Activated naive CD4-positive, alpha-beta T cell treated with anti-CD3 and anti-CD28 coated beads for 36 hours (primary cell): ENCODE data around the gene NEK10. TPM values are rescaled to one million over a fixed set of nuclear protein-coding genes. Genes with fewer than 3 reads are reported as not detected.

Experiments
- CTCF ChIA-PET: fragments of 350-600 bp; sonication (Branson Sonifier 250); formaldehyde crosslinking; loops from one replicate; lab custom pipeline; 2021; ENCODE audit warnings: antibody characterized with exemption; lab: Charles Lee
- DNase-seq: peaks from one replicate; pipeline ENCODE4 v3.0.0-alpha.2; 2020
- H3K27ac Mint-ChIP-seq: one replicate; pipeline ENCODE4 v1.8.0; 2021; ENCODE audit warnings: mild to moderate bottlenecking, mixed read lengths
- H3K27me3 Mint-ChIP-seq: one replicate; pipeline ENCODE4 v1.8.0; 2021; ENCODE audit warnings: low read depth, mixed read lengths
- H3K36me3 Mint-ChIP-seq: one replicate; pipeline ENCODE4 v1.8.0; 2021; ENCODE audit warnings: low read depth, mixed read lengths
- H3K4me1 Mint-ChIP-seq: one replicate; pipeline ENCODE4 v1.8.0; 2021; ENCODE audit warnings: low read depth, mixed read lengths
- H3K4me3 Mint-ChIP-seq: one replicate; pipeline ENCODE4 v1.8.0; 2021; ENCODE audit warnings: mild to moderate bottlenecking, moderate library complexity, mixed read lengths
- H3K9me3 Mint-ChIP-seq: one replicate; pipeline ENCODE4 v1.8.0; 2021; ENCODE audit warnings: mixed read lengths
- intact Hi-C: fragments of 100-400 bp; cut with micrococcal nuclease; formaldehyde crosslinking; loops from one replicate; pipeline ENCODE4 v1.15.1; 2023
- total RNA-seq, 2 experiments: library from RNA; stranded (reverse); gene quantifications; one replicate each; pipeline ENCODE4 v1.2.3, GENCODE V29; 2021

Gene NEK10
- total RNA-seq, 2 experiments from 2014 or later = 0.07 to 0.26 TPM

- no peaks in the 10 kb centered on the region for H3K27me3 Mint-ChIP-seq
- H3K36me3 Mint-ChIP-seq = no peaks in the 10 kb centered on the region
- DNase-seq = no peak
- no peak overlapping the region for H3K27ac Mint-ChIP-seq
- H3K4me3 Mint-ChIP-seq = no peak overlapping the region
- intact Hi-C loops = no loop called here
- H3K4me1 Mint-ChIP-seq = no peaks in the 10 kb centered on the region
- H3K9me3 Mint-ChIP-seq = no peaks in the 10 kb centered on the region
- CTCF ChIA-PET = no interaction called here
Measured at GRCh38 chr3:27174530-27174929, 194.7 kb downstream of the NEK10 start.

DNA sequence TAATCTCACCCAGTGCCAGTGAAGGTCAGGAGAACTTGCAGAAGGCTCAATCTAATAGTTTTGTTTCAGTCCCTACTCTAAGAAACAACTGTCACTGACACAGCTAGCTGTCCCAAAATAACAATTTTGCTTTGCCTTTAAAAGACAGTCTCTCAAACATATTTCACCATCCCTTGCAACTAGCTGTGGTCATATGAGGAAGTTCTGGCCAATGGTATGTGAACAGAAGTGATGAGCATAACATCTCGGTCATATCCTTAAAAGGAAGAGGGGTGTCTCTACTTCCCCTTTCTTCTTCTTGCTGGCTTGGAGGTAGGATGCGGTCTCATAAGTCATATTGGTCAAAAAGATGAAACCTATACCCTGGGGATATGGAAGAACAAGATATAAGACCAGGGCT lies 198.1 kb downstream of the NEK10 start:
- Mint-ChIP-seq H3K4me1 (no peaks in the 10 kb centered on the region), H3K36me3 (no peaks in the 10 kb centered on the region), H3K4me3 (no peak overlapping the region), H3K27me3 (no peaks in the 10 kb centered on the region), H3K9me3 (no peaks in the 10 kb centered on the region), H3K27ac (no peak overlapping the region)
- CTCF ChIA-PET = interaction anchor here (0.5 kb wide), 1 partner anchor 32 kb away, joined by 3 read pairs; no protein-coding TSS in a partner anchor
- intact Hi-C loops = no loop called here
- no peak for DNase-seq

- no peak for DNase-seq
- Mint-ChIP-seq H3K4me3 (no peak overlapping the region), H3K4me1 (no peaks in the 10 kb centered on the region), H3K27me3 (no peaks in the 10 kb centered on the region), H3K36me3 (no peaks in the 10 kb centered on the region), H3K9me3 (no peaks in the 10 kb centered on the region), H3K27ac (no peak overlapping the region)
- intact Hi-C loops = no loop called here
- CTCF ChIA-PET = no interaction called here
Measured at GRCh38 chr3:27166888-27167287, 202.3 kb downstream of the NEK10 start.

DNA sequence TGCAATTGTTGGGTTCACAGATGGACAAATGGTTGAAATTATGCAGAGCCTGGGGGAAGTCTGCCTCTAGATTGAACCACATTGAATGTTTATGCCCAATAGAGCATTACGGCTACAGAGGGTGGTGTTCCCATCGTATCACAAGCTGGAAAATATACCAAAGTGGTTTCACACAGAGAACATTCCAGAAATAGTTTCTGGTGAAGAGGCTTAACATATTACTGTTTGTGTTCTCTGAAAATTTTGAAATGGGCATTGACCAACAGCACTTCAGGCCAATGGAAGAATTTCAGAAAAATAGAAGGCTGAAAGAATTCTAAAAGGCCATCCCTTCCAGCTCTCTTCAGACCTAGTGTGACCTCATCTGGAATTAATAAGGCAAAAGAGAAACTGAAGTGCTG lies 203.9 kb downstream of the NEK10 start:
- CTCF ChIA-PET = no interaction called here
- Mint-ChIP-seq H3K9me3 (no peaks in the 10 kb centered on the region), H3K27me3 (no peaks in the 10 kb centered on the region), H3K36me3 (no peaks in the 10 kb centered on the region), H3K27ac (no peak overlapping the region), H3K4me3 (no peak overlapping the region), H3K4me1 (no peaks in the 10 kb centered on the region)
- intact Hi-C loops = no loop called here
- no peak for DNase-seq

DNA sequence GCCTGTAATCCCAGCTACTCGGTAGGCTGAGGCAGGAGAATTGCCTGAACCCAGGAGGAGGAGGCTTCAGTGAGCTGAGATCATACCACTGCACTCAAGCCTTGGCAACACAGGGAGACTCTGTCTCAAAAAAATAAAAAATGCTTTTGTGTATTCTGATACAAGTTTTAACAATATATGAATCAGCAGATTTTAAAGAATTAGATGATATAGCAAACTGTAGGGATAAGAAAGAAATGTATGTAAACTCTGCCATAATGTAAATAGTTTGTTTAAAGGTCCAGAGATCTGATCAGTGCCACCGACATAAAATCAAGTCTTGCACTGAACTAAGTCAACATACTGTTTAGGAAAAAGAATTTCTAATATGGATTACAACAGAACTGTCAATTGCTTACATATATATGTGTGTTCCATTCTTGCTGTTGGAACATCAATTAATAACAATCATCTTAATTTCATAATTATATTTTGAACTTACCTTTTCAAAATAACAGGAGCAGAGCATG lies 208.3 kb downstream of the NEK10 start:
- CTCF ChIA-PET = no interaction called here
- Mint-ChIP-seq H3K4me3 (no peak overlapping the region), H3K36me3 (no peaks in the 10 kb centered on the region), H3K4me1 (no peaks in the 10 kb centered on the region), H3K27ac (no peak overlapping the region), H3K27me3 (no peaks in the 10 kb centered on the region), H3K9me3 (no peaks in the 10 kb centered on the region)
- DNase-seq = no peak
- intact Hi-C loops = no loop called here

DNA sequence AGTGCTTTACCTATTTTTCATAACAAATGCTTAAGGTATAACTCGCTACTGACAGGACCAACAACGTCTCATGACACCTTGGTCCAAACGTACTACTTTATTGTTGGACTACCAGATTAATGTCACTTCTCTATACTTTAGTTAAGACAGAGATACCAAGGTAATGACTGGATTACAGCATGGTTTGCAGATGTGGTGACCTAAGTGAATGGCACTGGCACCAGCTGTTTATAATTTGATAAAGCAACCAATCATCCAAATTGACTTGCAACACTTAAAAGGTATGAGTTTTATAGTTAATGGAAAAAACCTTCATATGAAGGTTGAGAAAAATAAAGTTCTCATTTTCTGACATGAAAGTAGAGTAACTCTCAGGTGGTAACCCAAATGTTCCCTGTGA lies 209.0 kb downstream of the NEK10 start:
- no peaks in the 10 kb centered on the region for H3K4me1 Mint-ChIP-seq

GRCh38 chr3:27147215-27147614 lies 222.0 kb downstream of the NEK10 start:
- no peaks in the 10 kb centered on the region for H3K36me3 Mint-ChIP-seq
- intact Hi-C loops = no loop called here
- CTCF ChIA-PET = no interaction called here

More for the DNA sequence above, 209.0 kb downstream of the NEK10 start:
- Mint-ChIP-seq H3K27me3 (no peaks in the 10 kb centered on the region), H3K36me3 (no peaks in the 10 kb centered on the region), H3K4me3 (no peak overlapping the region), H3K9me3 (no peaks in the 10 kb centered on the region), H3K27ac (no peak overlapping the region)
- CTCF ChIA-PET = interaction anchor here (1.1 kb wide), 1 partner anchor 29 kb away, joined by 3 read pairs; no protein-coding TSS in a partner anchor
- DNase-seq = no peak
- intact Hi-C loops = no loop called here

GRCh38 chr3:27146786-27147185 lies 222.4 kb downstream of the NEK10 start:
- H3K27me3 Mint-ChIP-seq = peaks cover 13% of the 10 kb centered on the region
- CTCF ChIA-PET = no interaction called here
- no peak overlapping the region for H3K4me3 Mint-ChIP-seq
- intact Hi-C loops = no loop called here
- H3K9me3 Mint-ChIP-seq = peaks cover 2% of the 10 kb centered on the region
- no peaks in the 10 kb centered on the region for H3K4me1 Mint-ChIP-seq
- H3K36me3 Mint-ChIP-seq = no peaks in the 10 kb centered on the region
- H3K27ac Mint-ChIP-seq = no peak overlapping the region
- no peak for DNase-seq

More at GRCh38 chr3:27147215-27147614, 222.0 kb downstream of the NEK10 start:
- no peak overlapping the region for H3K4me3 Mint-ChIP-seq
- no peak for DNase-seq
- no peaks in the 10 kb centered on the region for H3K4me1 Mint-ChIP-seq
- peaks cover 13% of the 10 kb centered on the region for H3K27me3 Mint-ChIP-seq
- H3K27ac Mint-ChIP-seq = no peak overlapping the region
- no peaks in the 10 kb centered on the region for H3K9me3 Mint-ChIP-seq

GRCh38 chr3:27145719-27146118 lies 223.5 kb downstream of the NEK10 start:
- no peak overlapping the region for H3K27ac Mint-ChIP-seq
- CTCF ChIA-PET = no interaction called here
- DNase-seq = no peak
- no peaks in the 10 kb centered on the region for H3K4me1 Mint-ChIP-seq
- H3K9me3 Mint-ChIP-seq = peaks cover 9% of the 10 kb centered on the region
- no peaks in the 10 kb centered on the region for H3K36me3 Mint-ChIP-seq
- no peak overlapping the region for H3K4me3 Mint-ChIP-seq
- H3K27me3 Mint-ChIP-seq = peaks cover 3% of the 10 kb centered on the region
- intact Hi-C loops = no loop called here

DNA sequence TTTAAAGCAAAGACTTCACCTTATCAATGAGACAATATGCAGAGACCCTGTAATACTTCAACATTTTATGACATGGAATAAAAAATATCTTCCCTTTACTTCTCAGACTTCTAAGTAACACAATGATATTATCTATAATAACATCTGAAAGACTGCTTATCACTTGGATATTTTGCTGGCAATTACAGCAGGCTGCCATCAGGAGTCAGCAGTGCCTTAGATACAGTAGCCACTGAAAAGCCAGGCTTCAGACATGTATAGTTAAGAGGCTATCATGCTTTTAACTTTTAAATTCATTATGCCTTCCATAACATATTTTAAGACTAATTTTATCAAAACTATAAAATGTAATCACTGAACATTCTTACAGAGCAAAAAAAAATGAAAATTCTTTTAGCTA lies 227.5 kb downstream of the NEK10 start:
- Mint-ChIP-seq H3K36me3 (no peaks in the 10 kb centered on the region), H3K4me3 (no peak overlapping the region), H3K27me3 (no peaks in the 10 kb centered on the region), H3K9me3 (peaks cover 9% of the 10 kb centered on the region), H3K4me1 (no peaks in the 10 kb centered on the region), H3K27ac (no peak overlapping the region)
- no peak for DNase-seq
- CTCF ChIA-PET = no interaction called here
- intact Hi-C loops = no loop called here

DNA sequence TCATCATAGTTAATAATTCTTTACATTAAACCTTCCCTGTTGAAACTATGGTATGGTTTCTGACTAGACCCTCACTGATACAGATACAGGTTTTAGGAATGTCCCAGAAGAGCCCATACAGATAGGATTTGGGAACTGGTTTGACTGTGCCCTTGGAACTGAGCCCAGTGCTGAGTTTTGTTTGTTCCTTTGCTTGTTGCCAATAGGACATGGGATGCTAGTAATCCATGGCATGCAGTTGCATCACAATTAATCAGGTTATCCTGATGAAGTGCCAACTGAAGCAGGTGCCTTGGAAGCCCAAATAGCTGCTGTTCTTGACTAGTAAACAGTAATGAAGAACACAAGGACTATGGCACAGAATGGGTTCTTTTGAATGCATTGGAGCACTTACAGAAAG lies 230.6 kb downstream of the NEK10 start:
- Mint-ChIP-seq H3K27ac (no peak overlapping the region), H3K9me3 (peaks cover 9% of the 10 kb centered on the region), H3K27me3 (peaks cover 1% of the 10 kb centered on the region), H3K4me1 (no peaks in the 10 kb centered on the region), H3K36me3 (no peaks in the 10 kb centered on the region), H3K4me3 (no peak overlapping the region)
- DNase-seq = no peak
- CTCF ChIA-PET = interaction anchor here (0.7 to 0.8 kb wide), 2 partner anchors 32 to 115 kb away, joined by 3 to 4 read pairs; no protein-coding TSS in a partner anchor
- intact Hi-C loops = loop anchor here (10.0 kb wide), 1 partner anchor 176 kb away; no protein-coding TSS in a partner anchor

- Mint-ChIP-seq H3K9me3 (peaks cover 9% of the 10 kb centered on the region), H3K27ac (no peak overlapping the region), H3K4me1 (no peaks in the 10 kb centered on the region), H3K36me3 (no peaks in the 10 kb centered on the region), H3K27me3 (peaks cover 1% of the 10 kb centered on the region), H3K4me3 (no peak overlapping the region)
- intact Hi-C loops = loop anchor here (10.0 kb wide), 1 partner anchor 177 kb away; no protein-coding TSS in a partner anchor
- DNase-seq = no peak
- CTCF ChIA-PET = no interaction called here
Measured at GRCh38 chr3:27138005-27138404, 231.2 kb downstream of the NEK10 start.

- Mint-ChIP-seq H3K27me3 (peaks cover 1% of the 10 kb centered on the region), H3K27ac (no peak overlapping the region), H3K4me1 (no peaks in the 10 kb centered on the region), H3K36me3 (no peaks in the 10 kb centered on the region), H3K9me3 (no peaks in the 10 kb centered on the region), H3K4me3 (no peak overlapping the region)
- CTCF ChIA-PET = interaction anchor here (0.8 to 1.9 kb wide), 13 partner anchors 8 to 561 kb away, joined by 3 to 25 read pairs (median 3); no protein-coding TSS in a partner anchor
- intact Hi-C loops = loop anchor here (1.0 to 10.0 kb wide), 4 partner anchors 120 to 547 kb away; no protein-coding TSS in a partner anchor
- peak; percentile 70 for DNase-seq
Measured at GRCh38 chr3:27134171-27134796, 234.9 kb downstream of the NEK10 start.
